Panc1 (cell line): ENCODE measurements around the gene KCP.

Experiments
- CTCF ChIP-seq: fragments of 450-650 bp; IDR thresholded peaks from 2 replicates; pipeline ENCODE4 v1.5.1; 2017; ENCODE audit warnings: mild to moderate bottlenecking
- SIN3A ChIP-seq: IDR thresholded peaks from 2 replicates; pipeline ENCODE4 v1.6.1; 2012; ENCODE audit warnings: low read depth, mild to moderate bottlenecking, low read length, moderate library complexity, borderline replicate concordance; ENCODE audit not compliant: insufficient read depth

GRCh38 chr7:128869138-128869943 lies 41.2 kb downstream of the KCP start:
- TF ChIP-seq CTCF (peak; percentile 52), SIN3A (no peak)
